Left ventricle myocardium inferior (tissue), 1 donor: ENCODE data around the gene BBLN. TPM values are rescaled to one million over a fixed set of nuclear protein-coding genes. Genes with fewer than 3 reads are reported as not detected.

ENCODE experiments used
- DNase-seq: peaks from one replicate; pipeline ENCODE4 v3.0.0-alpha.2; 2020
- H3K27ac ChIP-seq: fragments of 200-600 bp; replicated peaks from 2 replicates; pipeline ENCODE4 v1.8.0; 2021
- H3K27me3 ChIP-seq: fragments of 200-600 bp; 2 replicates; pipeline ENCODE4 v1.8.0; 2021; ENCODE audit warnings: low read depth
- H3K36me3 ChIP-seq: fragments of 200-600 bp; 2 replicates; pipeline ENCODE4 v1.8.0; 2021
- H3K4me1 ChIP-seq: fragments of 200-600 bp; 2 replicates; pipeline ENCODE4 v1.8.0; 2021
- H3K4me3 ChIP-seq: fragments of 200-600 bp; 2 replicates; pipeline ENCODE4 v1.8.0; 2021; ENCODE audit warnings: mild to moderate bottlenecking, moderate library complexity
- H3K9me3 ChIP-seq: fragments of 200-600 bp; replicated peaks from 2 replicates; pipeline ENCODE4 v1.8.0; 2021
- CTCF ChIP-seq: fragments of 200-600 bp; IDR thresholded peaks from 2 replicates; pipeline ENCODE4 v1.8.0; 2021; ENCODE audit warnings: antibody characterized with exemption, mild to moderate bottlenecking, borderline replicate concordance
- intact Hi-C: fragments of 100-400 bp; cut with micrococcal nuclease; formaldehyde crosslinking; loops from one replicate; pipeline ENCODE4 v1.11.0; 2022
- total RNA-seq: library from RNA; stranded (reverse); fragmentation: NEBNext Ultra II Directional; extraction: Animal tissue kit (Norgen Biotek cat#: 25700); gene quantifications from one replicate; pipeline ENCODE4 v1.2.1, GENCODE V29; 2021
- donor health status: DM: no; HTN: yes; CAD: no; lungs with severe emphysema.

The BBLN gene
- total RNA-seq, 1 donor from 2014 or later: 52.5 TPM

GRCh38 chr9:128123451-128124080 is 36.5 kb upstream of the BBLN start:
- intact Hi-C loops: no loop called here
- H3K4me3 ChIP-seq: no peak overlapping the region
- no peak overlapping the region for H3K27ac ChIP-seq
- no peaks in the 10 kb centered on the region for H3K27me3 ChIP-seq
- DNase-seq: peak; percentile 16
- TF ChIP-seq CTCF: no peak
- H3K4me1 ChIP-seq: peaks cover 40% of the 10 kb centered on the region
- peaks cover 51% of the 10 kb centered on the region for H3K36me3 ChIP-seq
- no peaks in the 10 kb centered on the region for H3K9me3 ChIP-seq

GRCh38 chr9:128124451-128124850 is 35.6 kb upstream of the BBLN start:
- intact Hi-C loops: no loop called here
- Histone ChIP-seq H3K4me3 (no peak overlapping the region), H3K27ac (no peak overlapping the region), H3K9me3 (no peaks in the 10 kb centered on the region), H3K27me3 (no peaks in the 10 kb centered on the region), H3K4me1 (peaks cover 49% of the 10 kb centered on the region), H3K36me3 (peaks cover 51% of the 10 kb centered on the region)
- DNase-seq: peak; percentile 7
- no peak for TF ChIP-seq CTCF

- TF ChIP-seq CTCF: peak; percentile 60
- peaks cover 51% of the 10 kb centered on the region for H3K36me3 ChIP-seq
- H3K4me3 ChIP-seq: peak overlapping the region; percentile 97
- no peaks in the 10 kb centered on the region for H3K27me3 ChIP-seq
- peaks cover 52% of the 10 kb centered on the region for H3K4me1 ChIP-seq
- no peaks in the 10 kb centered on the region for H3K9me3 ChIP-seq
- peak; percentile 59 for DNase-seq
- intact Hi-C loops: no loop called here
- H3K27ac ChIP-seq: no peak overlapping the region
Observed at GRCh38 chr9:128124873-128125579, 35.0 kb upstream of the BBLN start.

- Histone ChIP-seq H3K27ac (peak overlapping the region; percentile 99), H3K4me1 (peaks cover 52% of the 10 kb centered on the region), H3K9me3 (no peaks in the 10 kb centered on the region), H3K36me3 (peaks cover 44% of the 10 kb centered on the region), H3K27me3 (no peaks in the 10 kb centered on the region), H3K4me3 (peak overlapping the region; percentile 97)
- TF ChIP-seq CTCF: no peak
- no peak for DNase-seq
- intact Hi-C loops: no loop called here
Observed at GRCh38 chr9:128125580-128126354, 34.3 kb upstream of the BBLN start.

GRCh38 chr9:128127568-128127989 is 32.5 kb upstream of the BBLN start, which contains the start of gene PTGES2:
Gene PTGES2, minus strand, starts transcription at chr9:128127729. Its CDS starts 12 bp downstream, at chr9:128127717.
- intact Hi-C loops: no loop called here
- Histone ChIP-seq H3K27me3 (no peaks in the 10 kb centered on the region), H3K4me1 (peaks cover 64% of the 10 kb centered on the region), H3K27ac (peak within 1 kb of the TSS; percentile 99), H3K36me3 (peaks cover 26% of the 10 kb centered on the region), H3K4me3 (peak within 1 kb of the TSS; percentile 97), H3K9me3 (no peaks in the 10 kb centered on the region)
- TF ChIP-seq CTCF: peak; percentile 9
- peak; percentile 88 for DNase-seq
